ENCODE measurements around the gene ZNF205. TPM values are rescaled to one million over a fixed set of nuclear protein-coding genes. Genes with fewer than 3 reads are reported as not detected.

The ZNF205 gene
- total and polyA plus RNA-seq, 2 of the 13 experiments (the other 11 are each of a cell fraction or from before 2014, with no cell fraction given), result 5.8 to 10.2 TPM

DNA sequence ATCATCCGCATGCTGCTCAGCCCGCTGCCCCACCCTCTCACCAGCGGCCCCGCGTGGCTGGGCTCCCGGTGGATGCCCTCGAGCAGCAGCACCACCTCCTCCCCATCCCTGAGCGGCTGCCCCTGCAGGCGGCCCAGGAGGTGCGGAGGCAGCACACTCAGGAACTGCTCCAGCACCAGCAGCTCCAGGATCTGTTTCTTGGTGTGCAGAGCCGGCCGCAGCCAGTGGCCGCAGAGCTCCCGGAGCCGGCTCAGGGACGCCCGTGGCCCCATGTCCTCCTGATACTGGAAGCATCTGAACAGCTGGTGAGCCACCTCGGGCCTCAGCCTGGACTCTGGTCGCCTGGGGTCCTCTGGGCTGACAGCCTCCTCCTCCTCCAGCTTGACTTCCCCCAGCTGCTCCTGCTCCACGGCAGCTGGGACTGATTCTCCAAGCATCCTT, 19.9 kb upstream of the ZNF205 start:
- DNase-seq (ENCODE audit: low spot score), result no peak
- 7% methylated on average over 4 of the region's 20 CpGs for WGBS (ENCODE audit: low lambda C conversion rate)
- in situ Hi-C loops (cut with HindIII; ENCODE audit: extremely low pct_ligation_motif_present, low pct_unique_long_range_greater_than_20kb) (no loop called here), intact Hi-C loops (cut with micrococcal nuclease; ENCODE audit: unreplicated experiment) (no loop called here)
- no peak for FAIRE-seq
- Histone ChIP-seq H3K4me1 (ENCODE audit: insufficient read depth, low read length) (peaks cover 15% of the 10 kb centered on the region), H3K79me2 (ENCODE audit: insufficient read depth, low read length) (no peaks in the 10 kb centered on the region), H4K20me1 (ENCODE audit: insufficient read depth, low read length) (no peaks in the 10 kb centered on the region), H3K4me2 (ENCODE audit: low read depth, low read length) (peak overlapping the region; percentile 36; the same call in 1 of the 2 replicates), H2AFZ (ENCODE audit: low read length) (no peak overlapping the region), H3K27me3 (ENCODE audit: control insufficient read depth in 1 of 2, insufficient read depth in 2 of 2, low read length in 2 of 2) (peaks cover 0 to 15% of the 10 kb centered on the region in 2 experiments; a peak in 2 of 5 replicates), H3K27ac (ENCODE audit: extremely low read length, insufficient read depth, low read length) (no peak overlapping the region), H3K9ac (ENCODE audit: insufficient read depth, low read depth, low read length) (no peak overlapping the region), H3K36me3 (replicated peaks in 1 of 2; ENCODE audit: control insufficient read depth in 1 of 2, insufficient read depth in 2 of 2, low read length in 2 of 2) (no peaks in the 10 kb centered on the region), H3K9me3 (ENCODE audit: low read length) (no peaks in the 10 kb centered on the region), H3K4me3 (replicated peaks in 1 of 3; ENCODE audit: insufficient read depth in 1 of 3, low read depth in 2 of 3, low read length in 3 of 3) (no peak overlapping the region; a peak in 1 of 6 replicates)
- peak; percentile 61 for ATAC-seq
- ChIA-PET CTCF (ENCODE audit: low intra/inter-chr PET ratio, low total read pairs) (no interaction called here), POLR2A (no interaction called here)
- BruUV-seq (replicated peaks), result no TSS peak
- TF ChIP-seq UBTF (CRISPR knock-in tag; IDR thresholded peaks at IDR 0.05), result peak; percentile 29; the same call in 1 of the 2 replicates
- TF ChIP-seq ZNF329 (CRISPR knock-in tag; IDR thresholded peaks at IDR 0.05; ENCODE audit: low read depth), result no peak
- no peak for TF ChIP-seq ZNF747 (CRISPR knock-in tag; IDR thresholded peaks at IDR 0.05; ENCODE audit: borderline replicate concordance)
- peak; percentile 39; the same call in 1 of the 2 replicates for TF ChIP-seq TFAP4 (IDR thresholded peaks at IDR 0.05; ENCODE audit: borderline replicate concordance, low read depth)
- TF ChIP-seq, protein P1, sequence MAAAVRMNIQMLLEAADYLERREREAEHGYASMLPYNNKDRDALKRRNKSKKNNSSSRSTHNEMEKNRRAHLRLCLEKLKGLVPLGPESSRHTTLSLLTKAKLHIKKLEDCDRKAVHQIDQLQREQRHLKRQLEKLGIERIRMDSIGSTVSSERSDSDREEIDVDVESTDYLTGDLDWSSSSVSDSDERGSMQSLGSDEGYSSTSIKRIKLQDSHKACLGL (CRISPR knock-in tag; IDR thresholded peaks at IDR 0.05), result 0 out of 2 replicates have a peak, but pooled peaks have one; percentile 27
- TF ChIP-seq AGO2 (optimal IDR thresholded peaks at IDR 0.05; ENCODE audit: low read depth, low read length), result peak; percentile 57
- TF ChIP-seq, protein P2, sequence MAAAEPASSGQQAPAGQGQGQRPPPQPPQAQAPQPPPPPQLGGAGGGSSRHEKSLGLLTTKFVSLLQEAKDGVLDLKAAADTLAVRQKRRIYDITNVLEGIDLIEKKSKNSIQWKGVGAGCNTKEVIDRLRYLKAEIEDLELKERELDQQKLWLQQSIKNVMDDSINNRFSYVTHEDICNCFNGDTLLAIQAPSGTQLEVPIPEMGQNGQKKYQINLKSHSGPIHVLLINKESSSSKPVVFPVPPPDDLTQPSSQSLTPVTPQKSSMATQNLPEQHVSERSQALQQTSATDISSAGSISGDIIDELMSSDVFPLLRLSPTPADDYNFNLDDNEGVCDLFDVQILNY (CRISPR knock-in tag; conservative IDR thresholded peaks at IDR 0.05), result no peak
- no peak for TF ChIP-seq KLF9 (CRISPR knock-in tag; IDR thresholded peaks at IDR 0.05; ENCODE audit: low read depth)
- TF ChIP-seq, protein P3, sequence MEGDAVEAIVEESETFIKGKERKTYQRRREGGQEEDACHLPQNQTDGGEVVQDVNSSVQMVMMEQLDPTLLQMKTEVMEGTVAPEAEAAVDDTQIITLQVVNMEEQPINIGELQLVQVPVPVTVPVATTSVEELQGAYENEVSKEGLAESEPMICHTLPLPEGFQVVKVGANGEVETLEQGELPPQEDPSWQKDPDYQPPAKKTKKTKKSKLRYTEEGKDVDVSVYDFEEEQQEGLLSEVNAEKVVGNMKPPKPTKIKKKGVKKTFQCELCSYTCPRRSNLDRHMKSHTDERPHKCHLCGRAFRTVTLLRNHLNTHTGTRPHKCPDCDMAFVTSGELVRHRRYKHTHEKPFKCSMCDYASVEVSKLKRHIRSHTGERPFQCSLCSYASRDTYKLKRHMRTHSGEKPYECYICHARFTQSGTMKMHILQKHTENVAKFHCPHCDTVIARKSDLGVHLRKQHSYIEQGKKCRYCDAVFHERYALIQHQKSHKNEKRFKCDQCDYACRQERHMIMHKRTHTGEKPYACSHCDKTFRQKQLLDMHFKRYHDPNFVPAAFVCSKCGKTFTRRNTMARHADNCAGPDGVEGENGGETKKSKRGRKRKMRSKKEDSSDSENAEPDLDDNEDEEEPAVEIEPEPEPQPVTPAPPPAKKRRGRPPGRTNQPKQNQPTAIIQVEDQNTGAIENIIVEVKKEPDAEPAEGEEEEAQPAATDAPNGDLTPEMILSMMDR (CRISPR knock-in tag; IDR thresholded peaks at IDR 0.05), result peak; percentile 28; the same call in 1 of the 2 replicates
- TF ChIP-seq ZNF275 (CRISPR knock-in tag; IDR thresholded peaks at IDR 0.05; ENCODE audit: borderline replicate concordance), result no peak
- TF ChIP-seq, protein P4, sequence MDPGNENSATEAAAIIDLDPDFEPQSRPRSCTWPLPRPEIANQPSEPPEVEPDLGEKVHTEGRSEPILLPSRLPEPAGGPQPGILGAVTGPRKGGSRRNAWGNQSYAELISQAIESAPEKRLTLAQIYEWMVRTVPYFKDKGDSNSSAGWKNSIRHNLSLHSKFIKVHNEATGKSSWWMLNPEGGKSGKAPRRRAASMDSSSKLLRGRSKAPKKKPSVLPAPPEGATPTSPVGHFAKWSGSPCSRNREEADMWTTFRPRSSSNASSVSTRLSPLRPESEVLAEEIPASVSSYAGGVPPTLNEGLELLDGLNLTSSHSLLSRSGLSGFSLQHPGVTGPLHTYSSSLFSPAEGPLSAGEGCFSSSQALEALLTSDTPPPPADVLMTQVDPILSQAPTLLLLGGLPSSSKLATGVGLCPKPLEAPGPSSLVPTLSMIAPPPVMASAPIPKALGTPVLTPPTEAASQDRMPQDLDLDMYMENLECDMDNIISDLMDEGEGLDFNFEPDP (CRISPR knock-in tag; conservative IDR thresholded peaks at IDR 0.05), result no peak

All from HepG2 (cell line).